ENCODE data around the gene AFF1. TPM values are rescaled to one million over a fixed set of nuclear protein-coding genes. Genes with fewer than 3 reads are reported as not detected.
"Not testable (repeated sequence)": the region's sequence is repeated elsewhere in the genome, so short reads cannot be mapped to it uniquely, and the experiment has no call there.

AFF1 gene
- total RNA-seq, 4 donors from 2014 or later, result 26.7 to 200 (median 92.5) TPM

DNA sequence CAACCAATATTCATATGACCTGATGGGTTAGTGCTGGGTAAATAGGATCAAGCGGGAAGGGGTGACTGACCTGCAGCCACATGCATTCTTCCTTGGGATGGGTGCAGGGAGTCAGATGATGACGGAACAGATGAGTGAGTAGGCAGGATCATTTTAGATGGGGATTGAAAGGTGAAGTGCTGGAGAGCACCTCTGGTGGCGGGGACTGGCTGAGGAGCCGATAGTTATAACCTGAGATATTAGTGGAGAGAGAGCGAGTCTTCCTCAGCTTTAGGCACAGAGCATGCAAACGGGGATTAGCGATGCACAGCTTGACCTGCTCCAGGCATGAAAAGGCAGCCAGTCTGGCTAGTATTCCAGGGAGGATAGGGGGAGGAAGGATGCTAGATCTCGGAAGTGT is 99.1 kb downstream of the AFF1 start:
- no peak for DNase-seq
- Histone ChIP-seq H3K27ac (peak overlapping the region; percentile 79 to 99), H3K27me3 (no peaks in the 10 kb centered on the region), H3K9me3 (no peaks in the 10 kb centered on the region), H3K4me3 (no peak overlapping the region), H3K36me3 (no peaks in the 10 kb centered on the region), H3K4me1 (peaks cover 32 to 36% of the 10 kb centered on the region in 2 donors)
- intact Hi-C loops (cut with DNase I; ENCODE audit: low total_unique reads), result no loop called here
- TF ChIP-seq POLR2A (IDR thresholded peaks at IDR 0.05) (no peak), CTCF (IDR thresholded peaks at IDR 0.05) (no peak)

DNA sequence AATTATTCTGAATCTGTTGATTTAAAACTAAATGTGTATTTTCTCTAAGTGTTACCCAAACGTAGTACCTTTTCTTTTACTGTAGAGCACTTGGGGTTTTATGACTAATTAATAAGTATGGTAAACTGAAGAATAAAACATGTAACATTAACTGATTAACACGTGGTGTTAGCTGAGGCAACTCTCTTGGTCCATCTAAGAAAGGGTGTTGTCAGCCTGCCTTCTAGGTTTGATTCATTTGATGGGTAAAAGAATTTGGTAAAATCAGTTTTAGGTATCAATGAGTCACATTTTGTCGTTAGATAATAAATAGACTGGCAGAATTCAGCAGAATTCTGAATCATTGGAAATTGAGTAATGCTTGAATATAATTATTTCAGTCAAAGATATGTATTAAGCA is 99.7 kb downstream of the AFF1 start:
- Histone ChIP-seq H3K4me3 (no peak overlapping the region), H3K4me1 (peaks cover 30 to 34% of the 10 kb centered on the region in 2 donors), H3K9me3 (no peaks in the 10 kb centered on the region), H3K36me3 (no peaks in the 10 kb centered on the region), H3K27ac (peak overlapping the region; percentile 79 to 99), H3K27me3 (no peaks in the 10 kb centered on the region)
- intact Hi-C loops (cut with DNase I; ENCODE audit: low total_unique reads), result no loop called here
- no peak for DNase-seq
- no peak for TF ChIP-seq POLR2A (IDR thresholded peaks at IDR 0.05)
- TF ChIP-seq CTCF (IDR thresholded peaks at IDR 0.05), result no peak

- H3K4me3 ChIP-seq, result no peak overlapping the region
- no peak for DNase-seq
- no peaks in the 10 kb centered on the region for H3K27me3 ChIP-seq
- TF ChIP-seq POLR2A (IDR thresholded peaks at IDR 0.05) (no peak), CTCF (IDR thresholded peaks at IDR 0.05) (no peak)
- no peaks in the 10 kb centered on the region for H3K36me3 ChIP-seq
- no peaks in the 10 kb centered on the region for H3K9me3 ChIP-seq
- H3K4me1 ChIP-seq, result peaks cover 18 to 27% of the 10 kb centered on the region in 2 donors
- intact Hi-C loops (cut with DNase I; ENCODE audit: low total_unique reads), result no loop called here
- peak overlapping the region; percentile 79 to 99 for H3K27ac ChIP-seq
Observed at GRCh38 chr4:87035881-87036509, 101.2 kb downstream of the AFF1 start.

GRCh38 chr4:87036713-87037112 is 101.9 kb downstream of the AFF1 start:
- no peaks in the 10 kb centered on the region for H3K36me3 ChIP-seq
- TF ChIP-seq CTCF (IDR thresholded peaks at IDR 0.05) (no peak), POLR2A (IDR thresholded peaks at IDR 0.05) (no peak)
- peaks cover 22 to 27% of the 10 kb centered on the region in 2 donors for H3K4me1 ChIP-seq
- no peaks in the 10 kb centered on the region for H3K9me3 ChIP-seq
- H3K27me3 ChIP-seq, result no peaks in the 10 kb centered on the region
- intact Hi-C loops (cut with DNase I; ENCODE audit: low total_unique reads), result no loop called here
- H3K4me3 ChIP-seq, result no peak overlapping the region
- DNase-seq, result no peak
- peak overlapping the region; percentile 79 to 99 for H3K27ac ChIP-seq

DNA sequence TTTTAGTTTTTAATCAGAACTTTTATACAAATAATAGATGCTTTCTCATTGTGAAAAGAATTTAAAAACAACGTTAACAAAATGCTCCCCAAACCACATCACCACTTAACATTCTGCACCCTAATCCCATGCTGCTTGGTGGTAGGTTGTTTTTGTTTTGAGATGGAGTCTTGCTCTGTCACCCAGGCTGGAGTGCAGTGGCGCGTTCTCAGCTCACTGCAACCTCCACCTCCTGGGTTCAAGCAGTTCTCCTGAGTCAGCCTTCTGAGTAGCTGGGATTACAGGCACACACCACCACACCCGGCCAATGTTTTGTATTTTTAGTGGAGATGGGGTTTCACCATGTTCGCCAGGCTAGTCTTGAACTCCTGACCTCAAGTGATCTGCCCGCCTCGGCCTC is 102.4 kb downstream of the AFF1 start:
- H3K27me3 ChIP-seq; intact Hi-C loops (cut with DNase I; ENCODE audit: low total_unique reads); H3K36me3 ChIP-seq; DNase-seq; H3K9me3 ChIP-seq; H3K4me3 ChIP-seq: not testable (repeated sequence)
- H3K4me1 ChIP-seq, result peaks cover 22 to 27% of the 10 kb centered on the region in 2 donors
- peak overlapping the region; percentile 79 to 99 for H3K27ac ChIP-seq

Data from uterus (tissue), 4 donors.